GM12878 (cell line): ENCODE measurements around the gene STRBP. TPM values are rescaled to one million over a fixed set of nuclear protein-coding genes. Genes with fewer than 3 reads are reported as not detected.

Experiments
- ATF7 ChIP-seq: fragments of 450-650 bp; IDR thresholded peaks from 2 replicates; pipeline ENCODE4 v1.6.1; 2016; ENCODE audit warnings: low read depth, mild to moderate bottlenecking
- FOXM1 ChIP-seq: IDR thresholded peaks from 2 replicates; pipeline ENCODE4 v1.6.1; 2012; ENCODE audit warnings: low read depth, mild to moderate bottlenecking, inconsistent platforms, low read length, moderate library complexity
- KLF5 ChIP-seq: fragments of 450-650 bp; IDR thresholded peaks from 2 replicates; pipeline ENCODE4 v1.6.1; 2014; ENCODE audit warnings: mild to moderate bottlenecking; ENCODE audit not compliant: partially characterized antibody
- MYC ChIP-seq: IDR thresholded peaks from 2 replicates; pipeline ENCODE4 v1.6.1; 2011; ENCODE audit warnings: mild to moderate bottlenecking, low read length, moderate library complexity, inconsistent platforms; ENCODE audit not compliant: insufficient read depth, insufficient replicate concordance, insufficient read length, severe bottlenecking
- POLR2AphosphoS5 ChIP-seq: IDR thresholded peaks from 2 replicates; pipeline ENCODE4 v1.6.1; 2011; ENCODE audit warnings: mild to moderate bottlenecking, low read length, inconsistent platforms
- SMARCA5 ChIP-seq: fragments of 450-650 bp; IDR thresholded peaks from 2 replicates; pipeline ENCODE4 v1.6.1; 2017; ENCODE audit warnings: mild to moderate bottlenecking
- TARDBP ChIP-seq: IDR thresholded peaks from 2 replicates; pipeline ENCODE4 v1.6.1; 2016; ENCODE audit warnings: borderline replicate concordance
- TCF12 ChIP-seq: IDR thresholded peaks from 2 replicates; pipeline ENCODE4 v1.6.1; 2011; ENCODE audit warnings: low read depth, mild to moderate bottlenecking, low read length
- TCF7 ChIP-seq: IDR thresholded peaks from 2 replicates; pipeline ENCODE4 v1.6.1; 2014; ENCODE audit warnings: antibody characterized with exemption, borderline replicate concordance
- WRNIP1 ChIP-seq: IDR thresholded peaks from 2 replicates; pipeline ENCODE4 v1.6.1; 2011; ENCODE audit warnings: low read depth, low read length, improper control_type of control experiment, borderline replicate concordance
- ZNF217 ChIP-seq: fragments of 450-650 bp; IDR thresholded peaks from 2 replicates; pipeline ENCODE4 v1.6.1; 2017; ENCODE audit warnings: antibody characterized with exemption, mild to moderate bottlenecking
- polyA plus RNA-seq, 11 experiments: library from polyadenylated mRNA; depleted of rRNA in 4 of 11; unstranded in 6 of 11; stranded (reverse) in 5 of 11; fragments of >200 nt; fragmentation: Nextera tagmentation in 4 of 11; fragmentation: Illumina TruSeq in 1 of 11; extraction: Ambion mirVana in 4 of 11; extraction: Trizol in 1 of 11; gene quantifications; 1 replicate in 1 of 11; 2 replicates in 10 of 11; pipeline versions ENCODE4 v1.2.1 to v1.2.3, GENCODE V29; 2011 to 2016; ENCODE audit warnings: inconsistent platforms in 2 of 11, missing spikeins in 2 of 11, low read depth in 1 of 11
- total RNA-seq, 4 experiments: library from RNA; depleted of rRNA in 3 of 4; stranded (reverse); fragments of >200 nt in 3 of 4; fragmentation: Illumina TruSeq in 1 of 4; extraction: Trizol in 1 of 4; gene quantifications; 2 replicates each; pipeline versions ENCODE4 v1.2.1 to v1.2.3, GENCODE V29; 2013 to 2021
- TF ChIP-seq, protein P1 (sequence below): IDR thresholded peaks from 2 replicates; pipeline ENCODE4 v1.6.1; 2011; ENCODE audit warnings: borderline replicate concordance, low read depth, mild to moderate bottlenecking, moderate library complexity, low read length; ENCODE audit not compliant: insufficient read depth, poor library complexity, severe bottlenecking
- TF ChIP-seq, protein P2 (sequence below): fragments of 450-650 bp; formaldehyde crosslinking; IDR thresholded peaks from 2 replicates; pipeline ENCODE4 v1.4.0; 2020; ENCODE audit warnings: mild to moderate bottlenecking, moderate library complexity
- TF ChIP-seq, protein P3 (sequence below): fragments of 450-650 bp; conservative IDR thresholded peaks from 2 replicates; pipeline ENCODE4 v1.6.1; 2017; ENCODE audit warnings: mild to moderate bottlenecking, moderate library complexity
- TF ChIP-seq, protein P4 (sequence below): fragments of 450-650 bp; IDR thresholded peaks from 2 replicates; pipeline ENCODE4 v1.6.1; 2017; ENCODE audit warnings: antibody characterized with exemption, mild to moderate bottlenecking, moderate library complexity
- TF ChIP-seq, protein P5 (sequence below): fragments of 450-650 bp; formaldehyde crosslinking; IDR thresholded peaks from 2 replicates; pipeline ENCODE4 v1.4.0; 2022; ENCODE audit warnings: mild to moderate bottlenecking, moderate library complexity

STRBP gene
- total and polyA plus RNA-seq, 10 of the 15 experiments (the other 5 are each of a cell fraction or from before 2014, with no cell fraction given) = 31.0 to 96.8 (median 71.4) TPM

DNA sequence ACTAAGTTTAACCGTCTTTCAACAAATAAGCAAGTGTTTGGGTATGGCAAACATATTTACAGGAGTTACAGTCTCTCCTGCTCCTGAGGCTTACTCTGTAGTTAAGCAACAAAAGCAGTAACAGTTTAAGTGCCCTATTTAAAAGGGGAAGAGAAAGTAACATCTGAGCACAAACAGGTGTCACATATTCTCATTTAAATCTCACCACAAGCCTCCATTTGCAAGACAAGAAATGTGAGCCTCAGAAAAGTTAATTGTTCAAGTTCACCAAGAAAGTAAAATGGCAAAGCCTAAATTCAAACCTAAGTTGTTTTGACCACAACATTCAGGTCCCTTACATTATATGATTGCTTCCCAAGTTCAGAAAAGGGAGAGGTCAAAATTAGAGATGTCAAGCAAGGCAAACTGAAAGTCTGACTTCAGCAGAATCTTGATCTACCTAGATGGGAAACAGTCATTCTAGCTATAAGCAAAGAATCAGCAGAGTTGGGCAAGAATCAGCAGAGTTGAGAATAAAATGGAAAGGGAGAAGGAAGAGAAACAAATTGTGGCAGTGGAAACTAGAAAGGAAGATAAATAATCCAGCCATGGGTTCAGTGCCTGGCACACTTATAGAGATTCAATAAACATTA, 93.4 kb downstream of the STRBP start (continued):
- TF ChIP-seq, protein P1, sequence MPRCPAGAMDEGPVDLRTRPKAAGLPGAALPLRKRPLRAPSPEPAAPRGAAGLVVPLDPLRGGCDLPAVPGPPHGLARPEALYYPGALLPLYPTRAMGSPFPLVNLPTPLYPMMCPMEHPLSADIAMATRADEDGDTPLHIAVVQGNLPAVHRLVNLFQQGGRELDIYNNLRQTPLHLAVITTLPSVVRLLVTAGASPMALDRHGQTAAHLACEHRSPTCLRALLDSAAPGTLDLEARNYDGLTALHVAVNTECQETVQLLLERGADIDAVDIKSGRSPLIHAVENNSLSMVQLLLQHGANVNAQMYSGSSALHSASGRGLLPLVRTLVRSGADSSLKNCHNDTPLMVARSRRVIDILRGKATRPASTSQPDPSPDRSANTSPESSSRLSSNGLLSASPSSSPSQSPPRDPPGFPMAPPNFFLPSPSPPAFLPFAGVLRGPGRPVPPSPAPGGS = no peak
- TF ChIP-seq ATF7 (peak; percentile 42; the same call in 1 of the 2 replicates), TCF12 (peak; percentile 94), MYC (no peak), WRNIP1 (no peak), SMARCA5 (peak; percentile 96), ZNF217 (peak; percentile 84; the same call in 1 of the 2 replicates), TARDBP (no peak), KLF5 (no peak), POLR2AphosphoS5 (no peak), TCF7 (0 out of 2 replicates have a peak, but pooled peaks have one; percentile 25), FOXM1 (peak; percentile 29; the same call in 1 of the 2 replicates)
- TF ChIP-seq, protein P2, sequence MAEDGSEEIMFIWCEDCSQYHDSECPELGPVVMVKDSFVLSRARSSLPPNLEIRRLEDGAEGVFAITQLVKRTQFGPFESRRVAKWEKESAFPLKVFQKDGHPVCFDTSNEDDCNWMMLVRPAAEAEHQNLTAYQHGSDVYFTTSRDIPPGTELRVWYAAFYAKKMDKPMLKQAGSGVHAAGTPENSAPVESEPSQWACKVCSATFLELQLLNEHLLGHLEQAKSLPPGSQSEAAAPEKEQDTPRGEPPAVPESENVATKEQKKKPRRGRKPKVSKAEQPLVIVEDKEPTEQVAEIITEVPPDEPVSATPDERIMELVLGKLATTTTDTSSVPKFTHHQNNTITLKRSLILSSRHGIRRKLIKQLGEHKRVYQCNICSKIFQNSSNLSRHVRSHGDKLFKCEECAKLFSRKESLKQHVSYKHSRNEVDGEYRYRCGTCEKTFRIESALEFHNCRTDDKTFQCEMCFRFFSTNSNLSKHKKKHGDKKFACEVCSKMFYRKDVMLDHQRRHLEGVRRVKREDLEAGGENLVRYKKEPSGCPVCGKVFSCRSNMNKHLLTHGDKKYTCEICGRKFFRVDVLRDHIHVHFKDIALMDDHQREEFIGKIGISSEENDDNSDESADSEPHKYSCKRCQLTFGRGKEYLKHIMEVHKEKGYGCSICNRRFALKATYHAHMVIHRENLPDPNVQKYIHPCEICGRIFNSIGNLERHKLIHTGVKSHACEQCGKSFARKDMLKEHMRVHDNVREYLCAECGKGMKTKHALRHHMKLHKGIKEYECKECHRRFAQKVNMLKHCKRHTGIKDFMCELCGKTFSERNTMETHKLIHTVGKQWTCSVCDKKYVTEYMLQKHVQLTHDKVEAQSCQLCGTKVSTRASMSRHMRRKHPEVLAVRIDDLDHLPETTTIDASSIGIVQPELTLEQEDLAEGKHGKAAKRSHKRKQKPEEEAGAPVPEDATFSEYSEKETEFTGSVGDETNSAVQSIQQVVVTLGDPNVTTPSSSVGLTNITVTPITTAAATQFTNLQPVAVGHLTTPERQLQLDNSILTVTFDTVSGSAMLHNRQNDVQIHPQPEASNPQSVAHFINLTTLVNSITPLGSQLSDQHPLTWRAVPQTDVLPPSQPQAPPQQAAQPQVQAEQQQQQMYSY (CRISPR knock-in tag) = no peak
- TF ChIP-seq, protein P3, sequence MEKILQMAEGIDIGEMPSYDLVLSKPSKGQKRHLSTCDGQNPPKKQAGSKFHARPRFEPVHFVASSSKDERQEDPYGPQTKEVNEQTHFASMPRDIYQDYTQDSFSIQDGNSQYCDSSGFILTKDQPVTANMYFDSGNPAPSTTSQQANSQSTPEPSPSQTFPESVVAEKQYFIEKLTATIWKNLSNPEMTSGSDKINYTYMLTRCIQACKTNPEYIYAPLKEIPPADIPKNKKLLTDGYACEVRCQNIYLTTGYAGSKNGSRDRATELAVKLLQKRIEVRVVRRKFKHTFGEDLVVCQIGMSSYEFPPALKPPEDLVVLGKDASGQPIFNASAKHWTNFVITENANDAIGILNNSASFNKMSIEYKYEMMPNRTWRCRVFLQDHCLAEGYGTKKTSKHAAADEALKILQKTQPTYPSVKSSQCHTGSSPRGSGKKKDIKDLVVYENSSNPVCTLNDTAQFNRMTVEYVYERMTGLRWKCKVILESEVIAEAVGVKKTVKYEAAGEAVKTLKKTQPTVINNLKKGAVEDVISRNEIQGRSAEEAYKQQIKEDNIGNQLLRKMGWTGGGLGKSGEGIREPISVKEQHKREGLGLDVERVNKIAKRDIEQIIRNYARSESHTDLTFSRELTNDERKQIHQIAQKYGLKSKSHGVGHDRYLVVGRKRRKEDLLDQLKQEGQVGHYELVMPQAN = peak; percentile 59; the same call in 1 of the 2 replicates
- TF ChIP-seq, protein P4, sequence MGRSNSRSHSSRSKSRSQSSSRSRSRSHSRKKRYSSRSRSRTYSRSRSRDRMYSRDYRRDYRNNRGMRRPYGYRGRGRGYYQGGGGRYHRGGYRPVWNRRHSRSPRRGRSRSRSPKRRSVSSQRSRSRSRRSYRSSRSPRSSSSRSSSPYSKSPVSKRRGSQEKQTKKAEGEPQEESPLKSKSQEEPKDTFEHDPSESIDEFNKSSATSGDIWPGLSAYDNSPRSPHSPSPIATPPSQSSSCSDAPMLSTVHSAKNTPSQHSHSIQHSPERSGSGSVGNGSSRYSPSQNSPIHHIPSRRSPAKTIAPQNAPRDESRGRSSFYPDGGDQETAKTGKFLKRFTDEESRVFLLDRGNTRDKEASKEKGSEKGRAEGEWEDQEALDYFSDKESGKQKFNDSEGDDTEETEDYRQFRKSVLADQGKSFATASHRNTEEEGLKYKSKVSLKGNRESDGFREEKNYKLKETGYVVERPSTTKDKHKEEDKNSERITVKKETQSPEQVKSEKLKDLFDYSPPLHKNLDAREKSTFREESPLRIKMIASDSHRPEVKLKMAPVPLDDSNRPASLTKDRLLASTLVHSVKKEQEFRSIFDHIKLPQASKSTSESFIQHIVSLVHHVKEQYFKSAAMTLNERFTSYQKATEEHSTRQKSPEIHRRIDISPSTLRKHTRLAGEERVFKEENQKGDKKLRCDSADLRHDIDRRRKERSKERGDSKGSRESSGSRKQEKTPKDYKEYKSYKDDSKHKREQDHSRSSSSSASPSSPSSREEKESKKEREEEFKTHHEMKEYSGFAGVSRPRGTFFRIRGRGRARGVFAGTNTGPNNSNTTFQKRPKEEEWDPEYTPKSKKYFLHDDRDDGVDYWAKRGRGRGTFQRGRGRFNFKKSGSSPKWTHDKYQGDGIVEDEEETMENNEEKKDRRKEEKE = no peak
- TF ChIP-seq, protein P5, sequence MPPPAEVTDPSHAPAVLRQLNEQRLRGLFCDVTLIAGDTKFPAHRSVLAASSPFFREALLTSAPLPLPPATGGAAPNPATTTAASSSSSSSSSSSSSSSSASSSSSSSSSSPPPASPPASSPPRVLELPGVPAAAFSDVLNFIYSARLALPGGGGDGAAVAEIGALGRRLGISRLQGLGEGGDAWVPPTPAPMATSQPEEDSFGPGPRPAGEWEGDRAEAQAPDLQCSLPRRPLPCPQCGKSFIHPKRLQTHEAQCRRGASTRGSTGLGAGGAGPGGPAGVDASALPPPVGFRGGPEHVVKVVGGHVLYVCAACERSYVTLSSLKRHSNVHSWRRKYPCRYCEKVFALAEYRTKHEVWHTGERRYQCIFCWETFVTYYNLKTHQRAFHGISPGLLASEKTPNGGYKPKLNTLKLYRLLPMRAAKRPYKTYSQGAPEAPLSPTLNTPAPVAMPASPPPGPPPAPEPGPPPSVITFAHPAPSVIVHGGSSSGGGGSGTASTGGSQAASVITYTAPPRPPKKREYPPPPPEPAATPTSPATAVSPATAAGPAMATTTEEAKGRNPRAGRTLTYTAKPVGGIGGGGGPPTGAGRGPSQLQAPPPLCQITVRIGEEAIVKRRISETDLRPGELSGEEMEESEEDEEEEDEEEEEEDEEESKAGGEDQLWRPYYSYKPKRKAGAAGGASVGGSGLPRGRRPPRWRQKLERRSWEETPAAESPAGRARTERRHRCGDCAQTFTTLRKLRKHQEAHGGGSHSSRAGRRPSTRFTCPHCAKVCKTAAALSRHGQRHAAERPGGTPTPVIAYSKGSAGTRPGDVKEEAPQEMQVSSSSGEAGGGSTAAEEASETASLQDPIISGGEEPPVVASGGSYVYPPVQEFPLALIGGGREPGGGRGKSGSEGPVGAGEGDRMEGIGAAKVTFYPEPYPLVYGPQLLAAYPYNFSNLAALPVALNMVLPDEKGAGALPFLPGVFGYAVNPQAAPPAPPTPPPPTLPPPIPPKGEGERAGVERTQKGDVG (CRISPR knock-in tag) = no peak
